Endothelial cell of hepatic sinusoid (primary cell): ENCODE data around the gene PRKCE.

Experiments
- in situ Hi-C: cut with HindIII; loops from 2 replicates; pipeline ENCODE4 v1.10.0; 2017; ENCODE audit warnings: low sequenced_read_pairs

Gene PRKCE

DNA sequence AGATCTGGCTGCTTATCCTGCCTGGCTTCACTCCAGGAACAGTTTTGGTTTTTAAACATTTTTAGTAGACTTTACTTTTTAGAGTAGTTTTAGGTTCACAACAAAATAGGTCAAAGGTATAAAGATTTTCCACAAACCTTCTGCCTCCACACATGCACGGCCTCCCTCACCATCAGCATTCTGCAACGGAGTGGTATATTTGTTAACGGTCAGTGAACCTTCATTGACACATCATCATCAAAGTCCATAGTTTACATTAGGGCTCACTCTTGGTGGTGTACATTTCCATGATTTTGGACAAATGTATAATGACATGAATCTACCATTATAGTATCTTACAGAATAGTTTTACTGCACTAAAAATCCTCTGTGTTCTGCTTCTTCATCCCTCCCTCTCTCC lies 342.6 kb downstream of the PRKCE start:
- in situ Hi-C loops, result no loop called here

DNA sequence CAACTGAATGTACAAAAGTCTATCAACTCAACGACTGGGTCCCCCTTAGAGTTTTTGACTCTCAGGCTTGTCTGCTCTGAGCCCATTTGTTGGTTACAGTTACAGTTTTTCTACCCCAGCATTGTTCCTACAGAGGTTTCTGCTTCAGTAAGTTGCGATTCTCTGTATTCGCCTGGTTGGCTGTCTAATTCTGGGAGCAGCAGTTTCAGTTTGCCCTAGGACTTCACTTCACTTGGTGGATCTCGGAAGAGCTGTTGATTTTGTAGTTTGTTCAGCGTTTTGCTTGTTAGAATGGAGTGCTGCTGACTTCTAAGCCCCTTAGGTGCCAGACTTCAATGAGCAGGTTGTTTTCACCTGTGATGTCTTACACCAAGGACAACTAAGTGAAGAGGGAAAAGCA lies 349.2 kb downstream of the PRKCE start:
- in situ Hi-C loops, result loop anchor here (10.0 kb wide), 1 partner anchor 444 kb away; no protein-coding TSS in a partner anchor

DNA sequence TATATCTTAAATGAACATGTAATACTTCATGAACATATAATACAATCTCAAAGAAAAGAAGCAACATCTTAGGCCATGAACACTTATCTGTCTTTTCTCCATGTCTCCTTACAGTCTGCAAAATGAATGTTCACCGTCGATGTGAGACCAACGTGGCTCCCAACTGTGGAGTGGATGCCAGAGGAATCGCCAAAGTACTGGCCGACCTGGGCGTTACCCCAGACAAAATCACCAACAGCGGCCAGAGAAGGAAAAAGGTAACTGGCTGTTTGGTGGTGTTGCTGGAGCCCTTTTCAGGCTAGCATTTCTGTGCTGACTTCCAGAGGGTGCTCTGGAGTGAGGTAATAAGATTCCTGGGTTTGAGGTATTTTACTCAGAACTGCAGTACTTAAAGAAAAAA lies 349.8 kb downstream of the PRKCE start:
- in situ Hi-C loops, result loop anchor here (10.0 kb wide), 1 partner anchor 444 kb away; no protein-coding TSS in a partner anchor

GRCh38 chr2:46001741-46002506 lies 350.4 kb downstream of the PRKCE start:
- in situ Hi-C loops, result loop anchor here (10.0 kb wide), 1 partner anchor 443 kb away; no protein-coding TSS in a partner anchor

- in situ Hi-C loops, result loop anchor here (10.0 kb wide), 1 partner anchor 442 kb away; no protein-coding TSS in a partner anchor
Observed at GRCh38 chr2:46002507-46002883, 351.0 kb downstream of the PRKCE start.

GRCh38 chr2:46002947-46003346 lies 351.5 kb downstream of the PRKCE start:
- in situ Hi-C loops, result loop anchor here (10.0 kb wide), 1 partner anchor 442 kb away; no protein-coding TSS in a partner anchor

GRCh38 chr2:46003903-46004473 lies 352.5 kb downstream of the PRKCE start:
- in situ Hi-C loops, result loop anchor here (10.0 kb wide), 1 partner anchor 441 kb away; no protein-coding TSS in a partner anchor

- in situ Hi-C loops, result loop anchor here (10.0 kb wide), 1 partner anchor 438 kb away; no protein-coding TSS in a partner anchor
Observed at GRCh38 chr2:46006473-46007025, 355.1 kb downstream of the PRKCE start.

DNA sequence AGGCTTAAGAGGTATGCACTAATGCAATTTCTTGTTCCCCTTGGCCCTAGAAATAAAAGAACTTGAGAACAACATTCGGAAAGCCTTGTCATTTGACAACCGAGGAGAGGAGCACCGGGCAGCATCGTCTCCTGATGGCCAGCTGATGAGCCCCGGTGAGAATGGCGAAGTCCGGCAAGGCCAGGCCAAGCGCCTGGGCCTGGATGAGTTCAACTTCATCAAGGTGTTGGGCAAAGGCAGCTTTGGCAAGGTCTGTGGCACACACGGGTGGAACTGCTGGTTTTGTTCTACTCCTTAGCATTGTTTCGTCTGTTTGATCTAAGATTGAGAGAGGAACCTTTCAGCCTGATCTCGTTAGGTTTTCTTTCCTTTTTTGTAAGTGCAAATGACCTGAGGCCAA lies 355.9 kb downstream of the PRKCE start:
- in situ Hi-C loops, result loop anchor here (10.0 kb wide), 1 partner anchor 437 kb away; no protein-coding TSS in a partner anchor

DNA sequence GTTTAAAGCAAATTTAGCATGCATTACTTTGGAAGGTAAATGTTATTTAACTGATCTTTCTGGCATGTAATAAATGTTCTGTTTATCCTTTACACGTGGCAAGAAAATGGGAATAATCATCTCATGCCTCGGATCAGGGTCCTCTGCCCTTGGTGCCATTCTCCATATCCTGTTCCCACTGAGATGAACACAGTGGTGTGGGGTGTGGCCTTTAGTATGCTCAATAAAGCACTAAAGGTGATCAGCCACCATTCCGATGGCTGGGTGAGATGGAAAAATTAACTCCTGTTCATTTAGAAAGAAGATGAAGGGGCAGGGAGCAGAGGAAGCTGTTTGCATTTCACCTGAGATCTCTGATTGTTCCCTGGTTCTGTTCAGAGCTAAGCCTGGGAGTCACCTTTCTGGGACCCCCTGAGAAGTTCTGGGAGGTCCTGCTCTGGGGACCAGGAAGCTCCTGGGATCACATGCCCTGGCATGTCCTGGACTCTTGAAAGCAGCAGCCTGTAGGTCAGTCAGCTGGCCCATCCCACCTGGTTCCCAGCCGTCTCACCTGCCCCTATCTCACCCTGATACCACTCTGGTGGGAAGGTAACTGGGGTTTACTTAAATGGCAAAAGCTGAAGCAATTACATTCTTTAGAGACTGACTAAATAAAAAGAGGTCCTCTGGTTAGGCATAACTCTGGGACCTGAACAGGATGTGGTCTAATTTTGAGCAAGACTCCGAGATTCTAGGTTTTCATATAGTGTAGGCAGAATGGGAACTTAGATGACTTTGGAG lies 356.8 kb downstream of the PRKCE start:
- in situ Hi-C loops, result loop anchor here (10.0 kb wide), 1 partner anchor 437 kb away; no protein-coding TSS in a partner anchor

DNA sequence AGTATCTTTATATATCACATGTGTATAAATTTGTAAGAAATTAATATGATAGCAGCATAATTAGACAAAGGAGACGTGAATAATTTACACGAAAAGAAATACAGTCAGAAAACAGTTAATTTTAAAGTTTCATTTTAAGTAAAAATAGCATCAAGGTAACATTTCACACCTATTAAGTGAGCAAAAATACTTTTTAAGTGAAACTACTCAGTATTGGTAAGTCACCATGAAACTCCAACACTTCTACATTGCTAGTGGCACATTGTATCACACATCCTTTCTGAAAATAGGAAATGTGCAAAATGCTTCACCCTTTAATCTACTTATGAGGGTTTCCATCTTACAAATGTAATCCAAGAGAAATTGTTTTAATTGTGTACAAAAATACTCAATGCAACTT lies 357.8 kb downstream of the PRKCE start:
- in situ Hi-C loops, result loop anchor here (10.0 kb wide), 1 partner anchor 435 kb away; no protein-coding TSS in a partner anchor

- in situ Hi-C loops, result loop anchor here (10.0 kb wide), 1 partner anchor 435 kb away; no protein-coding TSS in a partner anchor
Observed at GRCh38 chr2:46009772-46010171, 358.3 kb downstream of the PRKCE start.

DNA sequence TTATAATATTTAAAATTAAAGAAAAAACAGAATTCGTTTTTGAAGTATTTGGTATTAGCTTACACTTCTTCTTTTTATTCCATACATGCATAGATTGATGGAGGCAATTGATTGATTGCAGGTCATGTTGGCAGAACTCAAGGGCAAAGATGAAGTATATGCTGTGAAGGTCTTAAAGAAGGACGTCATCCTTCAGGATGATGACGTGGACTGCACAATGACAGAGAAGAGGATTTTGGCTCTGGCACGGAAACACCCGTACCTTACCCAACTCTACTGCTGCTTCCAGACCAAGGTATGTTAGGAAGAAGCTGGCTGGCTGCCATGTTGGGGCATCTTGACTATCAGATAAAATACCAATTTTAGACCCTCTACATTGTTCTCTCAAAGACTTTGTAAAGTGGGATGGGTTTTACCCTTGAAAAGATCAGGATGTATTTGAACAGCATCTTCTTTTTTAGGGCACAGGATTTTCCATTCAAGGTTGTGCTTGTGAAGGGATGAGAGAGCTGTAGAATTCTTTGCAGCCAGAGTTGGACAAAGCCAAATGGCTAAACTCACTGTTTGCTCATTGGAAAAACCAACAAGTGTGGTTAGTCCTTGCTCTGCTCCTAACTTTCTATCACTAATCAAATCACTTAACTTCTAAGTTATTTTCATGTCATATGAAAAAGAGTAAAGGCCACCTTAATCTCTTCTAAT lies 358.9 kb downstream of the PRKCE start:
- in situ Hi-C loops, result no loop called here

DNA sequence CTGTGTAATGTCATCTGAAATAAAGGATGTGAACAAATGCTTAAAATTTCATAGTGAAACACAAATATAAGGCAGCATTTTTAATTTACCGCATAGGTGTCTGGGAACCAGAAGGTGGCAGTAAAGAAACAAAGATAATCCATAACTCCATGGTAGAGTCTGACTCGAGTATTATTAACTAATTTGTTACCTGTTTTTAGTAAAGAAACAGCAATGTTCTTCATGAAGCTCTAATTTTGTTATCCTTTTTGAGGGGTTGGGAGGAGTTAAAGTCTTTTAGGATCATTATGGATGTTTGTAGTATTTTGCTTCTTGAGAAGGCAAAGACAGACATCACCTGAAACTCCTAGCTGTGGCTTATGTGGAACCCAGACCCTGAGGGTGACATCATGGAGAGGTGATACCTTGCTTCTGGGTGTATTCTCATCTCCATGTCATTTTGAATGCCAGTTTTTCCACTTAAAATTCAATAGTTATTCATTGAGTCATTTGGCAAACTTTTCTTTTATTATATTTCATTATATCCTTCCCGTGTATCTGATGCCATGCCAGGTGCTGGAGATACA lies 359.5 kb downstream of the PRKCE start:
- in situ Hi-C loops, result no loop called here

DNA sequence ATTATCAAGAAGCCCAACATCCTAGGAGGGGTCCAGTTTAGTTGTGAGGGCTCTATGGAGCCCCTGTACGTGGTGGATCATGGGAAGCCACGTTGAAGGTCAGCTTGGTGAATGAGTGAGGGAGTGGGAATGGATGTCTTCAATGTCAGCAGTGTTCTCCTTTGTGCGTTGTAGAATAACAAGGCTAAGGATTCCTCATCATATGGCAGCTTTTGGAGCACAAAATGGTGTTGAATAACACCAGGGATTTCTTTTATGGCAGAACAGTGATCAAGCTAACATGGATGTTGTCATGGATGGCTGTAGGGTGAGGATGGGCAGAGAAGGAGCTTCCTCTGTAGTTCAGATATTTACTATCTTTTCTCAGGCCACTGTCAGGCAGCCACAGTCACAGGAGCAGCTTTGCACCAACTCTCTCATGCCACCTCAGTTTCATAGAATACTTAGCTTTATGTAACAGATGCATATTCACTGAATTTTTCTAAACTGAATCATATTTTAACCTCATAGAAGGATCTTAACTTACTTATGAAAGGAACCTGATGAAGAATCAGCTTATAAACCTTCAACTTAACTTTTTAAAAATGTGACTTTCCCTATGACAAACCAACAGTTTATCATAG lies 361.3 kb downstream of the PRKCE start:
- in situ Hi-C loops, result no loop called here

DNA sequence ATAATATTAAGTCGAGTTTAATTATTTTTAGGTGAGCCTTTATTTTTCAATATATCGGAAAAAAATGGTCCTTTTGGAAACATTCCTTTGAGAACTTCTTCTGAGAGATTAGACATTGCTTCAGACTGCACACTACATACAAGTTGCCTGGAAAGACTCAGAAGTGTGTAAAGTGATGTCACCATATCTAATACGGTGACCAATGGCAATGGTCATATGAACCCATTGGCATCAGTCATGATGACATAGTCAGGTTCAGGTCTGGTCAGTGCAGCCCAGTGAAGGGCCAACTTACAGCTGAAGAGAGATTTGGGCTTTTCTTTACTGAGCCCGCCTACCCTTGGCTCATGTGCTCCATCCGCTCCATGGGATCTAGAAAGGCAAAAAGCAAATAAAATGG lies 362.3 kb downstream of the PRKCE start:
- in situ Hi-C loops, result no loop called here

DNA sequence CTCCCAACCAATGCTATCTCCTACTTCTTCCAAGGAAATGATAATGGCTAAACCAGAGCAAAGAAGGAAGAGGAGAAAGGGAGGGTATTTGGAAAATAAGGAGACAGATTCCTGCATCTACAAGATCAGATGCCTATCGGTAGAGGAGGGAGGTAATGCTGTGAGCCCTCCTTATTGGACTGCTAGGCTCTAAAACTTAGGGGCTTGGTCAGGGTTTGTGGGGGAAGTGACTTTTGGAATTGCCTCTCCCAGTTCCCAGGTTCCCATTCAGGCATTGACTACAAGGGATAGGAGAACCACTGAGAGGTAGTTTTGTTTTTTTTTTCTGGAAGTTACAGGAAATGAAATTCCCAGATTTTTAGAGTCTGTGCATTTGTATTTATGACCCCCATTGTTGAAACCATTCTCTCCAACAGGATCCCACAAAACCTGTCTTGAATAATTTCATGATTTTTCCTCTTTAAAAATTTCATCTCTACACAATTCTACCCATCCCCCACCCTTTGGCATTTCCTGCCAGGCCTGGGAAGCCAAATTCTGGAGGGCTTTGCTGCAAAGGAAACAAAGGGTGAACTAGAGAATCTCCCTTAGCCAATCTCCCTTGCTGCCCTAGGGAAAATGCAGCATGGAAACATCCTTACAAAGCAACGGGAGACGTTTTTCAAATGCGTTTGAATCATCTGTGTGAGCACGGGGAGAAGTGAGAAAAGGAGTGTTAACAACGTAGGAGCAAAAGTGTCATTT lies 363.6 kb downstream of the PRKCE start:
- in situ Hi-C loops, result no loop called here

DNA sequence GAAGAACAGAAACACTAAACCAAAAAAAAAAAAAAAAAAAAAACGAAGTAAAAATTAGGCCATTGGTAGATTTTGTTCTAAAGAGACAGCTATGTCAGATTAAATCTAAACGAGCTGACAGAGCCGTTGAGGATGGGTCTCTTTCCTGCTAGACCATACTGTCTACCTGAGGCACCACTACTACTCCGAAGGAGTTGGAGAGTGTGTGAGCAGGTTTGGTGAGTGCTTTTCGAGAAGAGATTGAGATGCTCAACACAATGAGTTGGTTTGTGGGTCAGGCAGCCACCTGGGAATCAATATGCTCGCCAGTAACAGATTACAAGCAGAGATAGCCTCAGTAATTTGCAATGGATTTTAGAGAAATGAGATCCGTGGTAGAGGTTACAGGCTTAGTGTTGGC lies 364.2 kb downstream of the PRKCE start:
- in situ Hi-C loops, result no loop called here

DNA sequence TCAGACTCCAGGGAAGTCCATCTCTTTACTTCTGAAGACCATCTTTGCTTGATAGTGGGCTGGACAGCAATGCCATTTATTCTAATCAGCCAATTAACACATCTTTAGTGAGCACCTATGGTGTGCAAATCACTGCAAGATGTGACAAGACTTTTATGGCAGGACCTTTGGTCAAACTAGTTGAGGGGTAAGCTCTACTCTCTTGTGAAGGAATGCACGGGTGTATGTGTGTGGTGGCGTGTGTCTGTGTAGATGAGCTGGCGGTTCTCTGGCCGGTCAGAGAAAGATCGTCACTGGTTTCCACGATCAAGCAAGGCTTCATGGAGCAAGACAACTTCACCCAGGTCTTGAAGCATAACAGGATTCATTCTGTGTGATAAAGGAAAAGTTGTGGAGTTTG lies 364.6 kb downstream of the PRKCE start:
- in situ Hi-C loops, result no loop called here
